Sigmoid colon (tissue), 7 donors: Measurements from ENCODE around the gene RPS27L. TPM values are rescaled to one million over a fixed set of nuclear protein-coding genes. Genes with fewer than 3 reads are reported as not detected.

ENCODE experiments used
- DNase-seq: peaks from one replicate; pipeline ENCODE4 v3.0.0-alpha.2; 2019
- H3K27ac ChIP-seq, 4 donors: fragments of 200-600 bp; sonication (generic); one replicate each; pipeline ENCODE4 v1.5.1; 2016 to 2019; ENCODE audit warnings: mild to moderate bottlenecking in 1 of 4
- H3K27me3 ChIP-seq, 3 donors: fragments of 200-600 bp; sonication (generic); one replicate each; pipeline ENCODE4 v1.5.1; 2019; ENCODE audit warnings: mild to moderate bottlenecking in 1 of 3
- H3K36me3 ChIP-seq, 4 donors: fragments of 200-600 bp; sonication (generic); one replicate each; pipeline ENCODE4 v1.5.1; 2016 to 2019
- H3K4me1 ChIP-seq, 4 donors: fragments of 200-600 bp; sonication (generic); one replicate each; pipeline ENCODE4 v1.5.1; 2017 to 2019
- H3K4me3 ChIP-seq, 4 donors: fragments of 200-600 bp; sonication (generic); one replicate each; pipeline ENCODE4 v1.5.1; 2017 to 2019; ENCODE audit warnings: mild to moderate bottlenecking in 2 of 4, moderate library complexity in 1 of 4
- H3K9me3 ChIP-seq, 4 donors: fragments of 200-600 bp in 3 of 4; sonication (generic) in 3 of 4; one replicate each; pipeline versions ENCODE4 v1.5.1 to v1.6.1; 2013 to 2019
- CTCF ChIP-seq, 4 experiments: fragments of 450-650 bp in 3 of 4; fragments of 200-600 bp in 1 of 4; IDR thresholded peaks; one replicate each; pipeline ENCODE4 v1.5.1; 2016 to 2019; ENCODE audit warnings: antibody characterized with exemption in 4 of 4, mild to moderate bottlenecking in 3 of 4, moderate library complexity in 2 of 4
- EP300 ChIP-seq, 4 donors: sonication (generic); formaldehyde crosslinking; IDR thresholded peaks; one replicate each; pipeline ENCODE4 v1.6.1; 2017; ENCODE audit warnings: antibody characterized with exemption in 4 of 4
- POLR2A ChIP-seq, 2 donors: fragments of 450-650 bp; IDR thresholded peaks; one replicate each; pipeline ENCODE4 v1.6.1; 2016; ENCODE audit warnings: antibody characterized with exemption in 2 of 2, mild to moderate bottlenecking in 2 of 2, moderate library complexity in 2 of 2
- POLR2AphosphoS5 ChIP-seq, 4 donors: sonication (generic); formaldehyde crosslinking; IDR thresholded peaks; one replicate each; pipeline ENCODE4 v1.6.1; 2017; ENCODE audit warnings: antibody characterized with exemption in 4 of 4
- WGBS, 2 donors: extraction: QIAGEN DNeasy Blood & Tissue Kit; methylation state at CpG; one replicate each; pipeline ENCODE4 v1.1.7; 2013; 5-methylcytosine and 5-hydroxymethylcytosine counted together
- intact Hi-C: fragments of 100-400 bp; cut with DNase I; formaldehyde crosslinking; loops from one replicate; pipeline ENCODE4 v1.15.1; 2023
- polyA plus RNA-seq, 3 donors: library from polyadenylated mRNA; stranded (reverse); fragments of 200-250 nt; gene quantifications; one replicate each; pipeline ENCODE4 v1.2.3, GENCODE V29; 2013
- total RNA-seq, 4 donors: library from RNA; depleted of rRNA; stranded (reverse); fragments of >200 nt; gene quantifications; one replicate each; pipeline ENCODE4 v1.1.0, GENCODE V29; 2016
- donor health status: healthy with polysubstance abuse.
- donor health status: Bipolar disorder and iron deficiency.
- donor health status: healthy.

The RPS27L gene
- total and polyA plus RNA-seq, 7 donors, result 63.3 to 417 (median 194) TPM

GRCh38 chr15:63195569-63196015 is 38.3 kb upstream of the RPS27L start:
- WGBS, 2 donors, result 59 to 84% methylated on average over 3 of the region's 3 CpGs
- Histone ChIP-seq H3K9me3 (no peaks in the 10 kb centered on the region), H3K36me3 (no peaks in the 10 kb centered on the region), H3K4me1 (peaks cover 0 to 61% (median 41%) of the 10 kb centered on the region in 4 donors), H3K27me3 (no peaks in the 10 kb centered on the region), H3K4me3 (no peak overlapping the region), H3K27ac (peak overlapping the region in 3 of 4 donors; percentile 26 to 62 (median 53))
- TF ChIP-seq POLR2AphosphoS5 (IDR thresholded peaks at IDR 0.05) (no peak), POLR2A (IDR thresholded peaks at IDR 0.05) (no peak), EP300 (IDR thresholded peaks at IDR 0.05) (no peak), CTCF (IDR thresholded peaks at IDR 0.05) (no peak)
- intact Hi-C loops, result no loop called here
- DNase-seq, result peak; percentile 71

DNA sequence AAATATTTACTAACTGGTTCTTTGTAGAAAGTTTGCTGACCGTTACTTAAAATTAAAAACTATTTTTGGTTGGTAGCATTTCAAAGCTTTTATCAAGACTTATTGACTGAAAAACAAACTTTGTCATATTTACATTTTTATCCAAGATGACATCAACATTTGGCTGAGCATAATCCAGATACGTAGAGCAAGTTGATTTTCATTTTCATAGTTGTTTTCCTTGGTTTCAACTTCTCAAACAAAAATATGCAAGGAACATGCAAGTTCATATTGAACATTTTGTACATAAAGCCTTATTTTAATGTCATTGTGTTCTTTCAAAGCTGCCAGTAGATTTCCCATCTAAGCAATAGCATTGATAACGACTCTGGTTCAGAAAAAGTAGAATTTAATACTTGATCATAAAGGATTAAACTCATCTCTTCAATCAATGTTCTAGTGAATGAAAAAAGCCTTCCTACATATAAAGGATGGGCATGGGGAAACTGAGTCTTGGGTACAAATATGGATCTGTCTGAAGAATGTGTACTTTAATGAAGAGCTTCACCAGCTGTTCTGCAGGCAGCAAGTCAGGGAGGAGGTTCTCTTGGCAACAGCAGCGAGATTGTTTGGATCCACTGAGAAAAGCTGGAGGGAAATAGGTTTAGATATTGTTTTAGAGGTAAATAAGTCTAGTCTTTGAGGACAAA is 37.7 kb upstream of the RPS27L start:
- no peaks in the 10 kb centered on the region for H3K36me3 ChIP-seq
- 71 to 84% methylated on average over 4 of the region's 4 CpGs for WGBS, 2 donors
- H3K27me3 ChIP-seq, result no peaks in the 10 kb centered on the region
- intact Hi-C loops, result no loop called here
- peaks cover 0 to 65% (median 44%) of the 10 kb centered on the region in 4 donors for H3K4me1 ChIP-seq
- no peak overlapping the region for H3K4me3 ChIP-seq
- no peaks in the 10 kb centered on the region for H3K9me3 ChIP-seq
- H3K27ac ChIP-seq, result peak overlapping the region; percentile 4 to 62 (median 30)
- no peak for DNase-seq
- TF ChIP-seq POLR2A (IDR thresholded peaks at IDR 0.05) (no peak), EP300 (IDR thresholded peaks at IDR 0.05) (no peak), POLR2AphosphoS5 (IDR thresholded peaks at IDR 0.05) (no peak), CTCF (IDR thresholded peaks at IDR 0.05) (no peak)

- H3K27ac ChIP-seq, result peak overlapping the region; percentile 4 to 62 (median 36)
Measured at GRCh38 chr15:63194302-63194701, 37.0 kb upstream of the RPS27L start.

DNA sequence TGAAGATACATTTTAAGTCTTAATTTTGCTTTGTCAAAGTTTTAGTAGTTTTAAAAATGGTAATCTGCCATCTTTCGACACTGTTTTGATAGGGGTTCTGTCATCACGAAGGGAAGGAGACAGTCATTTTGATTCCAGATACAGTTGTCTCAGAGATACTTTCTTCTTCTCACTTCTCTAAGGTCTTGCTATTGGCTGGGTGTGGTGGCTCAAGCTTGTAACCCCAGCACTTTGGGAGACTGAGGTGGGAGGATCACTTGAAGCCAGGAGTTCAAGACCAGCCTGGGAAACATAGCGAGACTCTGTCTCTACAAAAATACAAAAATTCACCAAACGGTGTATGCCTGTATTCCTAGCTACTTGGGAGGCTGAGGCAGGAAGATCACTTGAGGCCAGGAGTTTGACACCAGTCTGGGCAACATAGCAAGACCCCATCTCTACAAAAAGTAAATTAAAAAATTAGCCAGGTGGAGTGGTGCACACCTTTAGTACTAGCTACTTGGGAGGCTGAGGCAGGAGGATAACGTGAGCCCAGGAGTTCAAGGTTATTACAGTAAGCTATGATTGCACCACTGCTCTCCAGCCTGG is 35.4 kb upstream of the RPS27L start:
- intact Hi-C loops, result no loop called here

More at GRCh38 chr15:63194302-63194701, 37.0 kb upstream of the RPS27L start:
- Histone ChIP-seq H3K9me3 (no peaks in the 10 kb centered on the region), H3K27me3 (no peaks in the 10 kb centered on the region), H3K4me3 (no peak overlapping the region), H3K36me3 (no peaks in the 10 kb centered on the region), H3K4me1 (peaks cover 0 to 65% (median 45%) of the 10 kb centered on the region in 4 donors)
- DNase-seq, result no peak
- 57 to 83% methylated on average over 4 of the region's 4 CpGs for WGBS, 2 donors
- intact Hi-C loops, result no loop called here
- no peak for TF ChIP-seq POLR2AphosphoS5 (IDR thresholded peaks at IDR 0.05)
- no peak for TF ChIP-seq POLR2A (IDR thresholded peaks at IDR 0.05)

More for the DNA sequence above, 35.4 kb upstream of the RPS27L start:
- 77 to 87% methylated on average over 5 of the region's 5 CpGs for WGBS, 2 donors
- Histone ChIP-seq H3K27ac (peak overlapping the region in 1 of 4 donors; percentile 53), H3K4me1 (peaks cover 0 to 60% (median 43%) of the 10 kb centered on the region in 4 donors), H3K27me3 (no peaks in the 10 kb centered on the region), H3K4me3 (no peak overlapping the region), H3K9me3 (no peaks in the 10 kb centered on the region), H3K36me3 (no peaks in the 10 kb centered on the region)
- no peak for DNase-seq
- TF ChIP-seq POLR2AphosphoS5 (IDR thresholded peaks at IDR 0.05) (no peak), CTCF (IDR thresholded peaks at IDR 0.05) (no peak), POLR2A (IDR thresholded peaks at IDR 0.05) (no peak), EP300 (IDR thresholded peaks at IDR 0.05) (no peak)
